WI38 (cell line): Measurements from ENCODE around the gene MPC1L.
"Not testable (repeated sequence)": the region's sequence is repeated elsewhere in the genome, so short reads cannot be mapped to it uniquely, and the experiment has no call there.

ENCODE experiments used
- H3K4me3 ChIP-seq: 2 replicates; pipeline ENCODE4 v1.5.1; 2011; ENCODE audit warnings: low read depth, mild to moderate bottlenecking, control low read depth, low read length
- TF ChIP-seq, protein P1 (sequence below): IDR thresholded peaks from 2 replicates; pipeline ENCODE4 v1.5.1; 2012; ENCODE audit warnings: low read depth, mild to moderate bottlenecking, control low read depth, low read length

Gene MPC1L

DNA sequence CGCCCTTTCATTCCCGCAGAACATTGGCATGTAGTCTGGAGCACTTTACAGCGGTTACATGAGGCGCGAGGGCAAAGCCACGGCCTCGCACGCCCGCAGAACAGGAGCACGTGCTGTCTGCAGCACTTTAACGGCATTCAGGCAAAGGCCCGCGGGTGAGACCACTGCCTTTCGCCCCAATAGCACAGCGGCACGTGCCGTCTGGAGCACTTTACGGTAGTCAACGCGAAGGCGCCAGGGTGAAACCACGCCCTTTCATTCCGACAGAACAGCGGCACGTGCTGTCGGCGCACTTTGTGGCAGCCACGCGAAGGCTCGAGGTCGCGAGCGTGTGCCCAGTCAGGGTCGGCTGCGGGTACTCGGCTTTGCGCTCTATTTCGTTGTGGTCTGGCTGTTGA is at the start of gene MPC1L:
Gene MPC1L, plus strand, starts transcription at position 290 of the 398 bp plus-strand sequence. CDS start 138 bp downstream, outside the sequence.
- no peak within 1 kb of the TSS for H3K4me3 ChIP-seq
- TF ChIP-seq, protein P1, sequence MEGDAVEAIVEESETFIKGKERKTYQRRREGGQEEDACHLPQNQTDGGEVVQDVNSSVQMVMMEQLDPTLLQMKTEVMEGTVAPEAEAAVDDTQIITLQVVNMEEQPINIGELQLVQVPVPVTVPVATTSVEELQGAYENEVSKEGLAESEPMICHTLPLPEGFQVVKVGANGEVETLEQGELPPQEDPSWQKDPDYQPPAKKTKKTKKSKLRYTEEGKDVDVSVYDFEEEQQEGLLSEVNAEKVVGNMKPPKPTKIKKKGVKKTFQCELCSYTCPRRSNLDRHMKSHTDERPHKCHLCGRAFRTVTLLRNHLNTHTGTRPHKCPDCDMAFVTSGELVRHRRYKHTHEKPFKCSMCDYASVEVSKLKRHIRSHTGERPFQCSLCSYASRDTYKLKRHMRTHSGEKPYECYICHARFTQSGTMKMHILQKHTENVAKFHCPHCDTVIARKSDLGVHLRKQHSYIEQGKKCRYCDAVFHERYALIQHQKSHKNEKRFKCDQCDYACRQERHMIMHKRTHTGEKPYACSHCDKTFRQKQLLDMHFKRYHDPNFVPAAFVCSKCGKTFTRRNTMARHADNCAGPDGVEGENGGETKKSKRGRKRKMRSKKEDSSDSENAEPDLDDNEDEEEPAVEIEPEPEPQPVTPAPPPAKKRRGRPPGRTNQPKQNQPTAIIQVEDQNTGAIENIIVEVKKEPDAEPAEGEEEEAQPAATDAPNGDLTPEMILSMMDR: no peak

DNA sequence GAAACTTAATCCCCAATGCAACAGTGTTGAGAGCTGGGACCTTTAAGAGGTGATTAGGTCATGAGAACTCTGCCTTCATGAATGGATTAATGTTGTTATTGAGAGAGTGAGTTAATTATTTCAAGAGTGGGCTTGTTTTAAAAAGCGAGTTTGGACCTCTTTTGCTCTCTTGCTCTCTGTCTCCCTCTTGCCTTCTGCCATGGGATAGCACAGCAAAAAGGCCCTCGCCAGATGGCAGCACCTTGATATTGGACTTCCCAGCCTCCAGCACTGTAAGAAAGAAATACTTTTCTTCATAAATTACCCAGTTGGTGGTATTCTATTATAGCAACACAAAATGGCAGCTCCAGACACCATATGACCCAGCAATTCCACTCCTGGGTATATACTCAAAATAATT is 49.5 kb upstream of the MPC1L start:
- TF ChIP-seq, protein P1: peak; percentile 78
- H3K4me3 ChIP-seq: no peak overlapping the region

DNA sequence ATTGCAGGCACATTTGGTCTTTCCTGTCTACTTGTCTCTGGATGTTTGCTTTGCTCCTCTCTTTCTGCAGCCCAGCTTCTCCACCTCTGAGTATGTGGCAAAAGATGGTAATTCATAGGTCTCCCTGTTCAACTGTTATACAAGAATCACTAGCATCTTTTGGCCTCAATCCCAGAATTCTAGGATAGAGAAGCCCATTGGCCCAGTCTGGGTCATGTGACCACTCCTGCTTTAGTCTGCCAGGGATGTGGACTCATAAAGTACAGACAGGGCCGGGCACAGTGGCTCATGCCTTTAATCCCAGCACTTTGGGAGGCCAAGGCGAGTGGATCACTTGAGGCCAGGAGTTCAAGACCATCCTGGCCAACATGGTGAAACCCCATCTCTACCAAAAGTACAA is 47.8 kb upstream of the MPC1L start:
- H3K4me3 ChIP-seq: not testable (repeated sequence)

DNA sequence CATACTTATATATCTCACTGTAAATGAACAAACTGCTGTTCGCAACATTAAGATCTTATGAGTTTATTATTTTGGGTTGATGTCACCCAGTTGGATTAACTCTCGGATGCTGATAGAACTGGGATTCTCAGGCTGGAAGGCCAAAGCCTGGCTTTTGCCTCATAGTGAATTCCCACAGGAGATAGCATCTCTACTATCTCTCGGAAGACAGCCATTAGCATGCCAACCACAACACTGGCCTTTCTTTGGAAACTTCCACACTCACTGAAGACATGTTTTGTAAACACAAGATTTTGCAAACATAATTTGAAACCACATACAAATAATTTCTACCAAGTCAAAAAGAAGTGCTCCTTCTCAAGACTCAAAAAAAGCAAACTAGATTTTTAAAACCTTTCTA is 46.9 kb upstream of the MPC1L start:
- TF ChIP-seq, protein P1: no peak
- H3K4me3 ChIP-seq: no peak overlapping the region

DNA sequence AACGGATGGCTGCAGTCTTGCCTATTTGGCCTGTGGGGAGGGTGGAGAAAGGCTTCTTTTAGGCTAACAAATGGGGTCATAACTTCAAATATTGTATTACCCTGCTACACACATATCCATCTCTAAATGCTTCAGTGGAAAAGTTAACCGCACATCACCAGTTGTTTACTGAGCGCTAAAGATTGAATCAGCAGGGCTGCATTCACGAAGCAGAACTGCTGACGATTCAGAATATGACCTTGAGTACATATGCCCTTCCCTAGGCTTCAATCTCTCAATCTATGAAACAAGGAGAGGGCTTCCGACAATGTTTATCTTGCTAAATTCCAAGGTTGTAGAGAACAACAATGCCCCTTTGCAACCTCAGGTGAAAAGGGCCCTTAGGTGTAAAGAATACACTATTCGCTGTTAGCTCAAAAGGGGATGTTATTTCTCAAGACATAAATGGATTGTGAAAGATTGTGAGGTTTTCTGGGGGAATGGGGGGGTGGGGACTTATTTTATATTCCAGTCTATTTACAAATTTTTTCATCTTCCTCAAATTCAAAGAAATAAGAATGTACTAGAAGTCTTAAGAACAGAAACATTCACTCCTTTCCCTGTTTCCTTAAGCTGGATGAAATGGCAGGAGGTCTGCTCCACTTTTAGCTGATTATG is 45.1 kb upstream of the MPC1L start:
- no peak overlapping the region for H3K4me3 ChIP-seq
- TF ChIP-seq, protein P1: no peak

DNA sequence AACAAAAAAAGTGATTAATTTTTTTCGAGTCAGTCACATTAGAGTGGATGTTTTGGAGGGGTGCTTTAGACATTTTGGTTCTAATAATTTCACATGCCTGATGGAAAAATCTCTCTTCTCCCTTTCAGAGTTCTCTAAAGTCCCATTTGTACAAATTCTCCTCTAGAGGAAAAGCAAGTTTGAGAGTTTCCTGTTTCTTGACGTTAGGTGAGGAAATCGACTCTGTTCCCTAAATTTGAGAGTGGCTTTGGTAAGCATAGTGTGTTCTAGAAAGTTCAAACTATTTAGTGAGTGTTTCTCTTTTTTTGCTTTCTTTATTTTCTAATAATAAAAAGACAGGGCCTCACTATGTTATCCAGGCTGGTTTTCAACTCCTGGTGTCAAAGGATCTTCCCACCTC is 44.1 kb upstream of the MPC1L start:
- H3K4me3 ChIP-seq: no peak overlapping the region
- TF ChIP-seq, protein P1: no peak

DNA sequence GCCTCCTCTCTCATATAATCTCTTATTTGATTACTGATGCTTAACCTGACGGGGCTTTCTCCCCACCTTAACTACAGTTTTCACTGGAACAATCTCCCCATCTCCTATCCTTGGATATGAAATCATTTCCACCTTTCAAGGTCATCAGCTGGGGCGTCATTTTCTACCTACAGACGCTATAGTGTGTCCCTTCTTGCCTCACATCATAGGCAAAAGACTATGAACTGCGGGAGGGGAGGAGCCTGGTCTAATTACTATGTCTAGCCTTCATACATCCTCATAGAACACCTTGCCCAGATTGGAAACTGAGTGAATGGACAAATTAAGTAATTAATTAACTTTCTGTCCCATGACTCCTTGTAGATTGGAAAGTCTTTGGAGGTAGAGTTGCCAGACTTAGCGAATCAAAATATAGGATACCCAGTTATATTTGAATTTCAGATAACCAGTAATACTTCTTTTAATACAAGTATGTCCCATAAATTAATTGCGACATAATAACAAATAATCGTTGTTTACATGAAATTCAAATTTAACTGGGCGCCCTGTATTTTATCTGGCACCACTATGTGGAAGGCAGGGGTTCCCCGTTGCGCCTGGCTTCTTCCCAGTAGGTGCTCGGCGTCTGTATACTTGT is 43.2 kb upstream of the MPC1L start:
- H3K4me3 ChIP-seq: peak overlapping the region; percentile 71
- TF ChIP-seq, protein P1: no peak
